HG02571 (cell line): Measurements from ENCODE around the gene LMAN2L.

Source experiments
- ATAC-seq: cut with Tn5 transposase; IDR thresholded peaks from one replicate; pipeline ENCODE4 v1.9.1; 2021; ENCODE audit warnings: mild to moderate bottlenecking, moderate library complexity; ENCODE audit not compliant: unreplicated experiment

LMAN2L gene

DNA sequence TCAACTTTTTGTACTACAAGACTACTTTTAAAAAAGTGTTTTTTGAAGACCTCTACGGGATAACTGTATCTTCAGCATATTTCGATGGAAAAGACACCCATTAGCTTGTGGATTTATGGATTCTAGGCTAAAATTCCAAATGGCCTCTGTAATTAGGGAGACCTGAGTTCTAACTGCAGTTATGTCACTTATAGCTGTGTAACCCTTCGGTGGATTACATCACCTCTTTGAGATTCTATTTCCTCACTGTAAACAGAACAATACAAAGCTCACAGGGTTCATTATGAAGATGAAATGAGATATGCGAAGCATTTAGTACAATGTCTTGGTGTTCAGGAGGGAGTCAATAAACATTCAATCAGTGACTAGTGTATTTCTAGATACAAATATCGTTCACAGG, 24.2 kb downstream of the LMAN2L start:
- ATAC-seq: no peak

- no peak for ATAC-seq
These were observed 28.9 kb downstream of the LMAN2L start for GRCh38 chr2:96710985-96711384.

DNA sequence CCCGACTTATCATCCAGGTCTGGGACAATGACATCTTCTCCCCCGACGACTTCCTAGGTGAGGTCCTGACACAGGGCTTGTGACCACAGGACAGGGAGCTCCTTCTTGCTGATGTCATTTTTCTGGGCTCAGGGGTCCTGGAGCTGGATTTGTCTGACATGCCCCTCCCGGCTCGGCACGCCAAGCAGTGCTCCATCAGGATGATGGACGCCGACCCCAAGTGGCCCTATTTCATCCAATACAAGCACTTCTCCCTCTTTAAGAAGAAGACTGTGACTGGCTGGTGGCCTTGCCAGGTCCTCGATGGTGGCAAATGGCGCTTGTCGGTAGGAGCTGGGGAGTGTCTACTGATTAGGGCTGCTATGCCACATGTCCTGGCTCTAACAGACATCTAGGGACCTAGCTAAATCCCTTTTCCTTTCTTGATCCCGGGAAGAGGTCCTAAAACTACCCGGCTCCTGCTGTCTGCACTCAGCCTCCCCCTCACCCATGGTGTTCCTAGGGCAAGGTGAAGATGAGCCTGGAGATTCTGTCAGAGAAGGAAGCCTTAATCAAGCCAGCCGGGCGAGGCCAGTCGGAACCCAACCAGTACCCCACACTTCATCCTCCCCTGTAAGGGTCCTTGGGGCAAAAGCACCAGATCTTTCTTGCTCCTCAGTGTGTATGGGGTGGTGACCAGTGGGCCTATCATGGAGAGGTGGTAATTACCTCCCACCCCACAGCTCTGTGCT, 36.7 kb downstream of the LMAN2L start:
- no peak for ATAC-seq

DNA sequence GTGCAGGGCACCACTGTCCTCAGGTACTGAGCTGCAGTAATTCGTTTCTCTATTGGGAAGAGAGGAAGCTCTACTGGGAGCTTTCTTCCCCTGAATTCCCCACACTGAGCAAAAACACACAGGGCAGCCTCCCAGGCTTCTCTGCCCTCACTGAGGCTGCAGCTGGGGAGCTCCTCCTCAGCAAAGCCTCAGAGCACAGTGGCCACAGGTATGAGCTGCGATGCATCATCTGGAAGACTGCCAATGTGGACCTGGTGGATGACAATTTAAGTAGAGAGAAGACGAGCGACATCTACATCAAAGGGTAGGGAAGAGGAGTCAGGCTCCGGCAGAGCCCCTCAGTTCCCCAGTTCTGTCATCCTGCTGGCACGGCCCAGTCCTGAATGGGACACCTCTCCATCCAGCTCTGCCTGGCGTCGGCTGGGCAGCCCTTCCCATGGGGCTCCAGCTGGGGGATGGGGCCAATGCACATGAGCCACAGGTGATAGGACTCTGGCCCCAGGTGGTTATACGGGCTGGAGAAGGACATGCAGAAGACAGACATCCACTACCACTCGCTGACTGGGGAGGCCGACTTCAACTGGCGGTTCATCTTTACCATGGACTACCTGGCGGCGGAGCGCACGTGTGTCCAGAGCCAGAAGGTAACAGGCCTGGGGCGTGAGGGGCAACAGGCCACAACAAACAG, 37.6 kb downstream of the LMAN2L start:
- no peak for ATAC-seq

DNA sequence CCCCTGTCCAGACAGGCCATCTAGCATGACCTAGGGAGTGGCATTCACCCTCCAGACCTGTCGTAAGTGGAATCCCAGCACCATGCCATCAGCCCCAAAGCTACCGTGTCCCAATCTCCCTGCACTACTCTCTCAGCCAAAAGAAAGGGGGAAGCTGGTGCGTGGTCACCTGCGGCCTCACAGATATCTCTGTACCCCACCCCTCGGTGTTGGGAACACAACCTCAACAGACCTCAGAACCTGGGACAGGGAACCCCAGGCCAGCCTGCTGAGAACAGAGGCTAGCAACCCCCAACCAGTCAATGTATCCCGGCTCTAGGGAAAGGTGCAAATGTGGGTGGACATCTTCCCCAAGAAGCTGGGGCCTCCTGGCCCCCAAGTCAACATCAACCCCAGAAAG, 38.2 kb downstream of the LMAN2L start:
- no peak for ATAC-seq

DNA sequence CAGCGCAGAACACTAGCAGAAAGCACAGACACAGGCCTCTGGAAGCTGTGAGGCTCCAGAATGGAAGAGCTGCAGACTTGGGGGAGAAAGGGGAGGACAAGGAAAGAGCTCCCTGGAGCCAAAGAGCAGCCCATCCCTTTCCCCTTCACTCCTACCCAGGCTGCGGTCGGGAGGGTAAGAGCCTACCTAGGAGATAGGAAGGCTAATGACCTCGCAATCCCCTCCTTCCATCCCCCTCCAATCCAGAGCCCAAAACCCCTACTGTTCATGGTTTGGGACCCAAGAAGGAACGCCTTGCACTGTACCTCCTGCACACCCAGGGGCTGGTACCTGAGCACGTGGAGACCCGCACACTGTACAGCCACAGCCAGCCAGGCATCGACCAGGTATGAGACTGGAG, 39.8 kb downstream of the LMAN2L start:
- no peak for ATAC-seq

- no peak for ATAC-seq
These were observed 40.2 kb downstream of the LMAN2L start for GRCh38 chr2:96699621-96700020.

- no peak for ATAC-seq
These were observed 40.8 kb downstream of the LMAN2L start for GRCh38 chr2:96699021-96699420.

DNA sequence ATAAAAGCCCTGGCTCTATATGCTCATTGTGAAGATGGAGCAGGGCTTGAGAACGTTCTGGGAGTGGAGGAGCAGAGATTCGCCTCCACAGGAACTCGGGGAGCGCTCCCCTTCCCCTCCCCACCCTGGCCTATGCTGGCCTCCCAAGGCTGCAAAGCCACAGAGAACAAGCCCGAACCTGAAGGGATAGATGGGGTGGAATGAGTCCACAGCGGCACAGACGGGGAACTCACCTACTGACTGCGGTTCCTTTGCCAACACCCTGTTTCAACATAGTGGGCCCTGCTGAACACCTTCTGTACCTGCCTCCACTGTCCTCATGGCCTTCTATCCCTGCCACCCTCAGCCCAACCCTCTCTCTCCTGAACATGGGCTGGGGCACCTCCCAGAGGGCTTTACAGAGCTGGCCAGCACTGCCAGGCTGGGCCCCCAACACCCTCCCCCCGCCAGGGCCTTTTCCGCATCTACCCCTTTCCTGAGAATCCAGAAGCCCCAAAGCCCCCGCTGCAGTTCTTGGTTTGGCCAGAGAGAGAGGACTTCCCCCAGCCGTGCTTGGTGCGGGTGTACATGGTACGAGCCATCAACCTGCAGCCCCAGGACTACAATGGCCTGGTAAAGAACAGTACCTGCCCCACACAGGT, 41.5 kb downstream of the LMAN2L start:
- no peak for ATAC-seq

DNA sequence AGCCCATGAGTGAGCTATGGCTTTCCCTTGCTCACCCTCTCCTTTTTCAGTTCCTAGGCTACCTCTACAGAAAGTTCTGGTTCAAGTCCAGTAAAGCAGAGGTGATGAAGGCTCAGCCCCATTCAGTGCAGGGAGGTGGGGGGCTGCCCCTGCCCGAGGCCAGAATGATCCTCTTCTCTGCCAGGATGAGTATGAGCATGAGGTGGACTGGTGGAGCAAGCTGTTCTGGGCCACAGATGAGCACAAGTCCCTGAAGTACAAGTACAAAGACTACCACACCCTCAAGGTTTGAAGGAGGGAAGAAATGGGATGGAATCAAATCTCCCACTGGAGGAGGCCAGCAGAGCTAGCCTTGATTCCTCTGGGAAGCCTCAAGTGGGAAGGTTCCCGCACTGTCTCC, 42.4 kb downstream of the LMAN2L start:
- ATAC-seq: no peak

GRCh38 chr2:96695602-96696001, 44.3 kb downstream of the LMAN2L start:
- ATAC-seq: no peak

- no peak for ATAC-seq
These were observed 44.9 kb downstream of the LMAN2L start for GRCh38 chr2:96694816-96695455.

DNA sequence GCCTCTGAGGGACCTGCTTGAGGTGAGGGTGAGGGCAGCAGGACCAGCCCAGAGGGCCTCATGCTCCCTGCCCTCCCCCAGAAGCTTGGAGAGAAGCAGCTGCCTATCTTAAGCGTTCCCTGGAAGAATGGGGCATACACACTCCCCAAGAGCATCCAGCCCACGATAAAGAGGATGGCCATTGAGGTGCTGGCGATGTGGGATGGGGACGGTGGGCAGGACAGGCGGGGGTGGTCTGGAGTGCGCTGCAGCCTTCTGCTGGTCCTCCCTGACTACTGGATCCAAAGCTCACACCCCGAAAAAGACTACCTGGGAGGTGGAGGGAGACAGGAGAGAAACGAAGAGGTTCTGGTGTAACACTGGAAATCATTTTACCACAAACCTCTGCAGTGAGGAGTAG, 45.6 kb downstream of the LMAN2L start:
- no peak for ATAC-seq

DNA sequence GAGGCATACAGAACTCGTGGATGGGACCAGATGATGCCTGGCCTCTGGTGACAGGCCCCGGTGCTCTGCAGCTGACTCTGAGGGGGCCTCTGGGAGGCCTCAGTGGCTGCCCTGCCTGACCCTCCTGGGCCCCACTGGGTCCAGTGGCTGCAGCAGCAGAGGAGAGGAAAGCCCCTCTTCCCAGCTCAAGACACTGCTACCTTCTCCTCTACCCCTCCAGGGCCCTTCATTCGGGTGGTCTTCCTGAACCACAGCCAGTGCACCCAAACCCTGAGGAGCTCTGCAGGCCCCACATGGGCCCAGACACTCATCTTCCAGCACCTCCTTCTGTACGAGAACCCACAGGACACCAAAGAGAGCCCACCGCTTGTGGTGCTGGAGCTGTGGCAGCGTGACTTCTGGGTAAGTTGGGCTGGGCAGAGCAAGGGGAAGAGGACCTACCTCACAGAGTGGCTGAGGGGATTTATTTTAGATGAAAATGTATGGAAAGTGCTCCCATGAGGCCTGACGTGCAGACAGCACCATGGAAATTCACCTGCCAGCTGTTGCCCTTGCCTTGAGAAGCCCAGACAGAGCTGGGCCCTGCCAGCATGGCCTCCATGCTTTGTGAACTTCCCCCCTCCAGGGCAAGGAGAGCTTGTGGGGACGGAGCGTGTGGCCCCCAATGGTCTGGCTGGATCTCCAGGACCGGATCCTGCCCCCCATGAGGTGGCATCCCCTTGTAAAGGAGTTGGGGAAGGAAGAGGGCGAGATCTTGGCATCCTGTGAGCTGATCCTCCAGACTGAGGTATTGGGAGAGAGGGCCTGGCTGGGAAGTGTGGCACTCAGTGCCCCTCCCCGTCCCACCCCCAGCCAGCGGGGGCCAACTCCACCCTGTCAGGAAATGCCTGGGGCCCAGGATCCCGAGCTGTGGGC, 46.3 kb downstream of the LMAN2L start:
- ATAC-seq: no peak

DNA sequence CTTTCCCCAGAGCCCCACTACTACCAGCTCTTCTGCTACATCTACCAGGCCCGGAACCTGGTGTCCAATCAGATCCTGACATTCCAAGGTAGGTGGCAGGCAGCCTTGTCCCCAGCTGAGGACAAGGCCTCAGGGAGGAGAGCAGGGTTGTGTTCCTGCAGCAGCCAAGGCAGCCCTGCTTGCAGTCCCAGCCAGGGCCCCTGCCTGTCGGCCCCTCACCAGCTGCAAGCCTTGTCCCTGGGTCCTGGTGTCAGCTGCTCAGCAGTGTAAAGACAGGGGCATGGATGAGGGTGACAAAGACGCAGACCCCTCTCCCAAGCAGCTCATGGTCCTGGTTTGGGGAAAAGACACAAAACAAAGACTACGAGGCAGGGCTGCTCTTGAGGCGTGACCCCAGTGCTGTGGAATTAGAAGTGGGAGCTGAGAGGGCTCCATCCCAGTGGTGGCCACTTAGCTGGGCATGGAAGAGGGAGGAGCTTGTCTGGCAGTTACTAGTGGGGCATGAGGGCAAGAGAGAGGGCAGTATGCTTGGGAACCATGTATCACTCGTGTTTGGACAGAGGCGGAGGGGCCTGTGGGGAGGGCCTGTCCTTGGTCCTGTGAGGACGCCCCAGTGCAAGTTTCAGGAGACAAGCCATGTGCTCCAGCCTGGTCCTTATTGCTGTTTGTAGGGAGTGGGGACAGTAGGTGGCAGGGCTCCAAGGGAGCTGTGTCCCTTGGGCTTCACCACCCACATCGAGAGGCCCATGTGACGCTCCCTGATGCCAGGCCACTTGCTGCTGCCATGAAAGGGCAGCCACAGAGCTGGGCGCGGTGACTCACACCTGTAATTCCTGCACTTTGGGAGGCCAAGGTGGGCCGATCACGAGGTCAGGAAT, 47.5 kb downstream of the LMAN2L start:
- no peak for ATAC-seq

- ATAC-seq: no peak
These were observed 48.7 kb downstream of the LMAN2L start for GRCh38 chr2:96691022-96691612.

GRCh38 chr2:96690306-96691021, 49.4 kb downstream of the LMAN2L start:
- no peak for ATAC-seq

GRCh38 chr2:96689431-96689991, 50.4 kb downstream of the LMAN2L start:
- ATAC-seq: no peak
